GM12875 (cell line): ENCODE results near the gene ARF6.

Experiments
- H3K4me3 ChIP-seq: one replicate; pipeline ENCODE4 v1.5.1; 2011; ENCODE audit warnings: low read depth, low read length, control low read depth
- CTCF ChIP-seq: IDR thresholded peaks from 2 replicates; pipeline ENCODE4 v1.5.1; 2011; ENCODE audit warnings: low read depth, mild to moderate bottlenecking, control low read depth, inconsistent platforms, low read length, moderate library complexity, borderline replicate concordance; ENCODE audit not compliant: insufficient read depth

Gene ARF6

GRCh38 chr14:49915085-49915484 is 22.2 kb downstream of the ARF6 start:
- TF ChIP-seq CTCF, result no peak
- H3K4me3 ChIP-seq, result no peak overlapping the region

GRCh38 chr14:49918706-49919105 is 25.8 kb downstream of the ARF6 start:
- no peak for TF ChIP-seq CTCF
- H3K4me3 ChIP-seq, result no peak overlapping the region

GRCh38 chr14:49919825-49920659 is 27.2 kb downstream of the ARF6 start:
- H3K4me3 ChIP-seq, result no peak overlapping the region
- TF ChIP-seq CTCF, result no peak

- no peak overlapping the region for H3K4me3 ChIP-seq
- TF ChIP-seq CTCF, result no peak
Measured at GRCh38 chr14:49920935-49921334, 28.1 kb downstream of the ARF6 start.

GRCh38 chr14:49921401-49921800 is 28.5 kb downstream of the ARF6 start:
- no peak for TF ChIP-seq CTCF

GRCh38 chr14:49923442-49923841 is 30.6 kb downstream of the ARF6 start:
- H3K4me3 ChIP-seq, result no peak overlapping the region
- TF ChIP-seq CTCF, result no peak

More at GRCh38 chr14:49921401-49921800, 28.5 kb downstream of the ARF6 start:
- H3K4me3 ChIP-seq, result no peak overlapping the region

GRCh38 chr14:49923881-49924280 is 31.0 kb downstream of the ARF6 start:
- no peak for TF ChIP-seq CTCF
- H3K4me3 ChIP-seq, result no peak overlapping the region
